Sciatic nerve (tissue), 2 donors: ENCODE measurements around the gene CAMK1D. TPM values are rescaled to one million over a fixed set of nuclear protein-coding genes. Genes with fewer than 3 reads are reported as not detected.
A peak's percentile ranks its signal among the peaks of the same experiment; 100 is the strongest.

ENCODE experiments used
- ATAC-seq: fragments of 200-7000 bp; cut with Tn5 transposase; one replicate; pipeline ENCODE4 v1.9.1; 2020; ENCODE audit warnings: mild to moderate bottlenecking, moderate library complexity
- DNase-seq: peaks from one replicate; pipeline ENCODE4 v3.0.0-alpha.2; 2020; ENCODE audit warnings: low spot score
- intact Hi-C: fragments of 100-400 bp; cut with DNase I; formaldehyde crosslinking; loops from one replicate; pipeline ENCODE4 v1.14.2; 2022
- total RNA-seq: library from RNA; stranded (reverse); fragmentation: NEBNext Ultra II Directional; extraction: Animal tissue kit (Norgen Biotek cat#: 25700); gene quantifications from one replicate; pipeline ENCODE4 v1.2.1, GENCODE V29; 2021
- donor health status: DM: no; HTN: no; CAD: no.
- donor health status: DM: no; HTN: no; CAD: no.

The CAMK1D gene
- total RNA-seq, 1 donor from 2014 or later = 27.1 TPM

DNA sequence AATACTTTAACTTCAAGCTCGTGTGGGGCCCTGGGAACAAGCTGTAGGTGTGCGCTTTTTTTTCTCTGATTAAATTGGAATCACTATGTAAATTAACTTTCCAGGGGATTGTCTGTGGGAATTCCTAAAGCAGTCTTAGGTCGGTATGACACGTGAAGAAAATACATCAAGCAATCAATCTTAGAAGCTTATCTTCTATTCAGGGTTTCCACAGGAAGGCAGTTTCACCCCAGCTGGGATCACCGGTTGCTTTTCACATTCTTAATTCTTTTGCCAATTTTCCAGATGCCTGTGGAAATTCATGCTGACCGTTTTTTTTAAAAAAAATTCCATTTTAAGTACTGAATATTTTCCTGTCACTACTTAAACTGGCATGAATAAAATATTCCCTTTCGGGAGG lies 41.9 kb downstream of the CAMK1D start:
- intact Hi-C loops = no loop called here
- DNase-seq (no peak), ATAC-seq (no peak)

DNA sequence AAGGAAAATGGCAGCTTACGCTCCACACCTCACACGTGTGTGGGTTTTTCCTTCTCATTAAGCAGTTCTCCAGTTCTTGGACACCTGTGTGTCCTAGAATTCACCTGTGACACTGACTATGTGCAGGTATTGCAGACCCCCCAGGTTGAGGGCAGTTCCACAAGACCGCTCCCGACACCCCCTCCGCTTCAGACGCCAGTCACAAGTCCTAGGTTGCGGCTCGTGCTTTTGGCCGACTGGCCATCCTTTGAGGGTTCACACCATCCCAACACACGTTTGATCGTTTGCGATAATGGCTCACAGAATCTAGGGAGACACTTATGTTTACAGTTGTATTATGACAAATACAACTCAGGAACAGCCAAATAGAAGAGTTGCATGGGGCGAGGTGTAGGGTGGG lies 44.5 kb downstream of the CAMK1D start:
- DNase-seq = no peak
- ATAC-seq = no peak
- intact Hi-C loops = no loop called here

DNA sequence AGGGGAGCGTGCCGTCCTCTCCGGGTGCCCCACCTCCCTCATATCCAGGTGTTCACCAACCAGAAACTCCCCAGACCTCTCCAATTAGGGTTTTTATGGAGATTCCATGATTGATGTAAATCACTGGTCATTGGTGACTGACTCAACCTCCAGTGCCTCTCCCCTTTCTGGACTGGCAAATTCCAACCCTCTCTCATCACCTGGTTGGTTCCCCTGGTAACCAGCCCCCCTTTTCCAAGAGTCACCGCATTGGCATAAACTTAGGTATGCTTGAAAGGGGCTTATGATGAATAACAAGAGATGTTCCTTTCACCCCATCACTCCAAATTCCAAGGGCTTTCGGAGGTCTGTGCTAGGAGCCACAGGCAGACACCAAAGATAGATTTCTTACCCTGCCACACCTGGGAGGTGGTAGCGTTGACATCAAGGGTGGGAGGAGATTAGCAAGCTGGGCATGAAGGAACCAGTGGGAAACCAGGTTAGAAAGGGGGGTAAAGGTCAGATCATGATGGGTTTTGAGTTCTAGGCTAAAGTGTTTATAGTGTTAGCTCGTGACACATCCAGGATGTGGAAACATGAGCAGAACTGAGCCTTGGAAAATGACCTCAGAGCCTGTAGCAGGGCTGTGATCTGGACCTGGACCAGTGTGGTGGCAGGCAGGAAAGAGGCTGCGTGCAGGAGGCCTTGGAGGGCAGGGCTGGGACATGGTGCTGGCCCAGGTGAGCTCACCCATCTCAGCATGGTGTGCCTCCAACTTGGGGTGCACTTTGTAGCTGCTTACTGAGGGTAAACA lies 45.1 kb downstream of the CAMK1D start:
- intact Hi-C loops = no loop called here
- no peak for DNase-seq
- no peak for ATAC-seq

DNA sequence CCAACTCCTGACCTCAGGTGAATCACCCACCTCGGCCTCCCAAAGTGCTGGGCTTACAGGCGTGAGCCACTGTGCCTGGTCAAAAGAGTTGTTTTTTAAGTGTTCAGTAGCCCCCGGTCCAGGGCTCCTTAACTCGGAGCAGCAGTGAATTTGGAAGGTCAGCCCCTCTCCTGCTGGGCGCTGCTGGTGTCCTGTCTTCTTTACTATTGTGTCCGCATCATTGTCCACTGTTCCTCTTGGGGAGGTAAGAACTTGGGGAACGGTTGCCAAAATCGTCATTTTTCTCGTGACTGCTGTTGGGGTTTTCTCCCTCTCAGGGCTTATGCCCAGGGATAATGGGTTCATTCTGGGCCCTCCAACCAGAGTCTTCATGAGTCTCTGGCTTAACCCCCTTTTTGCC lies 46.7 kb downstream of the CAMK1D start:
- intact Hi-C loops = no loop called here
- DNase-seq = no peak
- ATAC-seq = no peak

DNA sequence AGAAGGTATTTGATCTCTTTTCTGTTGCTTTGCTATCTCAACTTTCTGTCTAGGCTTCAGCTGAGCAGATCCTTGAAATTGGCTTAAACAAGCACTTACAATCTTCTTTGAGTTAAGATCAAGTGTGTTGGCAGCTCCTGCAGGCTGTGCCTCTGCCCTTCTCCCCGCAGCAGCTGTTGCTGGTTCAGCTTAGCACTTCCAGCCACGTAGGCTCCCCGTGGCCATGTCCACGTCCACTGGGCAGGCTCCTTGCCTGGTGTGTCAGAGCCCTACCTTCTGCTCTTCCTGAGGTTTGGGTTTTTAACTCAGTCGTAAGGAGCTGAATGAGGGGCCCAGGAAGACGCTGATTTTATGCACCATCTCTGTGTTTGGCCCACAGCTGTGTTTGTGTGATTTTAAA lies 47.2 kb downstream of the CAMK1D start:
- intact Hi-C loops = no loop called here
- no peak for DNase-seq
- ATAC-seq = peak; percentile 32

DNA sequence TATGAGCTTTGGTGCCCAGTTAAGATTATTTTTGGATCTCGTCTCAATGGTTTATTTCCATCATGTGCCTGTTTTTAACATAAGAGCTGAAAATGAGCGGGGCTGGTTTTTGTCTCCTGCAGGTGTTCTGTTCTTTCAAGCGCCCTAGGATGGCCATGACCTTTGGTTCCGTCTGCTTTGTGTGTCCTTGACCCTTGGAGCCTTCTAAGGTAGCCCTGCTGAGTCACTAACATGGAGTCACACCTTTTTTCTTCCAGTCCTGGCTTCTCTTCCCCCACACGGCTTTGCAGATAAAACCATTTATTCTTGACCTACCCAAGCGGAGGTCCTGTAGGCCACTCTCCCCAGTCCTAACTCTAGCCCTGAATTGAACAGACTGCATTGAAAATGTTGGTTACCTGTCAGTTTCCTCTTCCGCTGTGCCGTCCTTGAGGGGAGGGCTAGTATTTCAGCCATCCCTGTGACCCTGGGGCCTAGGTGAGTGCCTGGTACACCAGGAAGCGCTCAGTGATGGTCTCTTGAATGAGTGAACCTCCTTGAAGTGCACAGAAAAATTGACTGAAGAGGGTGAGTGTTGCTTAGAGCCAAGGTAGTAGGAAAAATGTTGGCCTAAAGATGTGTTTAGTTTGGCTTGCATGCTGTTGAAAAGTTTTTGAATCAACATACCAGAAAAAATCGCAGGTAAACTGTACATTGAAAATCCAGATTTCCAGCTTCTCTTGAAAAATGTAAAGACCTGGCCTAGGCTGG lies 48.0 kb downstream of the CAMK1D start:
- DNase-seq (no peak), ATAC-seq (no peak)
- intact Hi-C loops = no loop called here

DNA sequence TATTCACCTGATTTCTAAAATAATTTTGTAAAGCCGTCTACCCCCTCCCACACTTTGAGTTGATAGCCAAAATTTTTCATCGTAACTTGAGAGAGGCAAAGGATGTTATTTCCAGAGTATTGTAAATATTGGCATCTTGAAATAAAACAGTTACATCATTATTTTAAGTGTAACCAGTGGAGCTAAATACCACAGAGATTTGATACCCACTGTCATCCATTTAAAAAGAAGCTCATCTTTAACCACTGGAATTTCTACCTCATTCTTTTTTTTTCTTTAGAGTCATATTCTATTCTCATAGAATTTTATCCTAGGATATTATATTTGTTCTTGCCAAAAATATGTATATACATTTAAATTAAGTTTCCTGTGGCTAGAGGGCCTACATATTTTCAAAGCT lies 48.6 kb downstream of the CAMK1D start:
- DNase-seq (no peak), ATAC-seq (no peak)
- intact Hi-C loops = no loop called here

DNA sequence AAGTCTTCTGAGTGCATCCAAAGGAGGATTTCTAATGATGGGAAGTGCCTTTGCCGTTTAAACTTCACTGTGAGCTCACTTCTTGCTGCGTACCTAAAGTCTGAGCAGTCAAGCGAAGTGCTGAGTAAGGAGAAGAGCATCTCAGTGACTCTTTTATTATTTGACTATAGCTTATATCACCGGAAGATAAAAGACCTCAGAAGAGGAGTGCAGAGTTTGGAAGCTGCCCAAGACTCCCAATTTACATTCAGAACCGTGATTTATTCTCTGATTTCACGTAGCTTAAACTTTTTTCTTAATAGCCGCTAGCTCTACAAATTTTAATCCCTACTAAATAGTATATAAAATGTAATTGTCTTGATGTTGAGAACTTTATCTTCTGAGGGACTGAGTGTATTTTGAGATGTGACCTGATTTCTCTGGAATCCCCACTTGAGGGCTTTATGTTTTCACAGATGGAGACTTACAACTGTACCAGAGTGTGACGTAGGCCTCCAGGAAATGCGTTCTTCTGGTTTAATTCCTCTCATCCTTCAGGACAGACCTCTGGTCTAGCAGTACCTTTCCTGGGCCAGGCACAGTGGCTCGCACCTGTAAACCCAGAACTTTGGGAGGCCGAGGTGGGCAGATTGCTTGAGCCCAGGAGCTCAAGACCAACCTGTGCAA lies 51.1 kb downstream of the CAMK1D start:
- no peak for ATAC-seq
- no peak for DNase-seq
- intact Hi-C loops = no loop called here

DNA sequence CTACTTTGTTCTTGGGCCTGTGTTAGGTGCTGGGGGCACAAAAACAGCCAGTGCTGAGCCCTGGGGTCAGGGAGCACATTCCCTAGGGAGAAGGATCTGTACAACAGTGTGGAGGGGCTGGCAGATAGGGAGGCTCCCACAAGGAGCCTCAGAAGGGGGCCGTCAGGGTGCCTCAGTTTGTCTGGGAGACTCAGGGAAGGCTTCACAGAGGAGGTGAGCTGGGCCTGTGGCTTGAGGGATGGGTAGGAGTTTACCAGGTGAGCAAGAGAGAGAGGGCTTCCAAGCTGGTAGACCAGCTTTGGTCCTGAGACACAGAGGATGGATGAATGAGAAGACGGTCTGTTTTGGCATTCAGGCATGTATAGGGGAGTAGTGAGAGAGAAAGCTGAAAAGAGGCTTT lies 52.1 kb downstream of the CAMK1D start:
- ATAC-seq = no peak
- DNase-seq = no peak

DNA sequence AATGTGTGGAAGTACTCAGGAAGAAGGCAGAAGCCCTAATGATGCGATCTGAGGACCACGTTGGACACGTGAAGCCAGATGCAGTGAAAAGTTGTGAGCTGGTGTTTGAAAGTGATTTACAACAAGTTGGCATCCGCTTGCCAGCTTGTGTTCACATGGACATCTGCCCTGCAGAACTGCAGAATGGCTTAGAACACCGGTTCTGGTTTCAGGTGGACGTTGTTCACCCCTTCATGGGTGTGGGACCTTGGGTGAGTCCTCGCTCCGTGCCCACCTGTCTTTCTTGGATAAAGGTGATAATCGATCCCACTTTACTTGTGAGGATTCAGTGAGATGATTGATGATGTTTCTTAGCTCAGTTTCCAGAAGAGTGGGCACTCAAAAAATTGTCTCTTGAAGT lies 53.8 kb downstream of the CAMK1D start:
- ATAC-seq (no peak), DNase-seq (no peak)
- intact Hi-C loops = no loop called here

More for the DNA sequence above, 52.1 kb downstream of the CAMK1D start:
- intact Hi-C loops = no loop called here

DNA sequence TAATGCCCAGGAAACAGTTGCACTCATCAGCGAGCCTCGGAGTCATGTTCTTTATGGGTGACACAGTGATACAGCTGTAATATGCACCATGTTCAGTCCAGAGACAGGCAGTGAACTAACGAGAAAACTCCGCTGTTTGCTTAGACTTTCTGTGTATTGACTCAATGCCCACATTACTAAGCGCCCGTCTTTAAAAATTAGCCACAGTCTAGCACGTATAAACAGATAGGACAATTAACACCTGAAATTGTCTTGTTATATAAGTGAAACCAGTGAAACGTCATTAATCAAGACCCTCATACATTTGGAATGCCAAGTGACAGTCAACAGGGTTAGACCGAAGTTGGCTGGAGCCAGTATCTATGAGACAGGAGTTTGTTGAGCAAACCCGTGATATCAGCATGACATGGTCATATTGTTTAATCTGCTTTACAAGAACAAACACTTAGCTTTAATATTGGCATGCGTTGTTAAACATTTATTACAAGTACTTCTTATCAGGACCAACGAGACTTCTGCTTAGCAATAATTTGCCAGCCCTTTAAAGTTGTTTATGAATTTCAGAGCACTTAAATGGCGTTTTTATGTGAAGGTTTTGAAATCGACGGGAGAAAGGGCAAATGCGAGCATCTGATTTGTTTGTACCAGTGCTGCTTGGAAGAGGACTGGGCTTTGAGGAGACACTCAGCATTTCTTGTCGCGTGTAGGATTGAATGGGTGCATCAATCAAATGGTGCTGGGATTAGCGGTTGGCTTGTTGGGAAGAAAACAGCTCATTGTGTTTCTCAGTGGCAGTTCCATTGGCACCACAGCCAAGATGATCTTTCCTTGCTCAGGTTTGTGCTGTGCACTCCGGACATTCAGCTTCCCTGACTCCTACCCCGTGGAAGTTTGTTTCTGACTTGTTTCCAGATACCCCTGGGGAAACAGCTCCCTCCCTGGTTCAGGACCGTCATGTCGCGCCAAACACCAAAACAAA lies 56.3 kb downstream of the CAMK1D start:
- ATAC-seq = no peak
- intact Hi-C loops = no loop called here
- DNase-seq = no peak

DNA sequence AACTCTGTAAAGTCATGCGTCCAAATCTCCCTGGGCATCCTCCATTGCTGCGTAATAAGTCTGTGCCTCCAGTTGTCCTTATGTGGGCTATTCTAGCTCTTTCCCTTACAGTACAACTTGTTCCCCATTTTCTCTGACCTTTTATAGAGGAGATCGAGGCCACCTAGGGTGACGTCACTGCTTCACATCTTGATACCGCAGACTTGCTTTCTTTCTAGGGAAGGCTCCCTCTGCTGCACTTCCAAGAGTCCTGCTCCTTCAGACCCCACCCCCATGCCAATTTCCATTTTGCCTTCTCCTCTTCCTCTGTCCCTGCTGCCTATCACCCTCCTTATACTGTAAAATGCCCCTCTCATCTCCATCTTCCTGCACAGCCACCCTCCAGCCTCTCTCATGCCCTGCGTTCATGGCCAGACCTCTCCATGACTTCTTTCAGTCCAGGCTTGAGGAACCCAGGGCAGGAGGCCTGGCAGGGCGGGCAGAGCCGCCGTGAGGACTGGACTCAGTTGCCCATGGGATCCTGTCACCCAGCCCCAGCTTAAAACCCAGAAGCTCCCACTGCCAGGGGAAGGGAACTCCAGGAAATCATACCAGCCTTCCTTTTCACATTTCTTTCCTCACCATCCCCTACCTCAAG lies 57.5 kb downstream of the CAMK1D start:
- DNase-seq (peak; percentile 7), ATAC-seq (no peak)
- intact Hi-C loops = no loop called here

DNA sequence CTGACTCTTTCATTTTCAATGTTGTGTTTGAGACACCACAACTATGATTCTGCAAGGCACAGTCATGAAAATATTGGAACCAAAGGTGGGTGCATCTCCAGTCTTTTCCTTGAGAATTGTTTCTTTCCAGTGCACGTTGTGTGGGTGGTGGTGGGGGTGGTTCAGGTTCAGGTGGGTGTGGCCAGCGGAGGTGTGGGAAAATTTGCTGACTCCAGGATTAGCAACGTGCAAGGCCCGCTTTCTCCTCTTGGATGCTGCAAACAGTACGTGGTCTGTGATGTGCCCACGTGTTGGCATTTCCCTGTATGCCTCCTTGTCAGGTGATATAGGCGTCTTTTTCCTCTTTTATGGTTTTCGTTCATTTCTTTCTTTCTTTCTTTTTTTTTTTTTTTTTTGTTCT lies 59.1 kb downstream of the CAMK1D start:
- ATAC-seq (no peak), DNase-seq (peak; percentile 35)

DNA sequence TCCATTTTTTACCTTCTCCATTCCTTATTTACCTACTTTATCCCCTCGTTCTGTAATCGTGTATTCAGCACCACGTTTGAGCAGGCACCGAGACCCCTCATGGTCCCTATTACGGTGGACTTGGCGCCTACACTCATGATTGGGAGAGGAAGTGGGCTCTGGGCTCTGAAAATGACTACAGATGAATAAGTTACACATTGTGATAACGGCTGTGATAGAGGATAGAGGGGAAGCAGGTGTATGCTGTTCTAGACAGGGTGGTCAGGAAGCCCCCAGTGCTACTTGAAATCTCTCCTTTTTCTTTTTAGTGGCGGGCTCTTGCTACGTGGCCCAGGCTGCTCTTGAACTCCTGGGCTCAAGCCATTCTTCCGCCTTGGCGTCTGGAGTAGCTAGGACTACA lies 59.8 kb downstream of the CAMK1D start:
- intact Hi-C loops = no loop called here
- DNase-seq (no peak), ATAC-seq (no peak)

More for the DNA sequence above, 59.1 kb downstream of the CAMK1D start:
- intact Hi-C loops = no loop called here

DNA sequence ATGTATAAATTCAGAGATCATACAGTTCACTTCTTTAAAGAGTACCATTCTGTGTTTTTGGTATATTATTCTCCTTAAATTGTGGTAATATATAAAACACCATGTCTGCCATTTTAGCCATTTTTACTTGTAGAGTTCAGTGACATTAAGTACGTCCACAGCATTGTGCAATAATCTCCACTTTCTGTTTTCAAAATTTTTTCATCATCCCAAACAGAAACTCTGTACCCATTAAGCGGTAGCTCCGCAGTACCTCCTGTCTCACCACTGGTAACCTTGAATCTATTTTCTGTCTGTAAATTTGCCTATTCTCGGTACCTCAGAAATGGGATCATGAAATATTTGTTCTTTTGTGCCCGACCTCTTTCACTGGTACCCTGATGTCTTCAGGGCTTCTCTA lies 60.3 kb downstream of the CAMK1D start:
- ATAC-seq = no peak
- intact Hi-C loops = no loop called here
- DNase-seq = no peak

DNA sequence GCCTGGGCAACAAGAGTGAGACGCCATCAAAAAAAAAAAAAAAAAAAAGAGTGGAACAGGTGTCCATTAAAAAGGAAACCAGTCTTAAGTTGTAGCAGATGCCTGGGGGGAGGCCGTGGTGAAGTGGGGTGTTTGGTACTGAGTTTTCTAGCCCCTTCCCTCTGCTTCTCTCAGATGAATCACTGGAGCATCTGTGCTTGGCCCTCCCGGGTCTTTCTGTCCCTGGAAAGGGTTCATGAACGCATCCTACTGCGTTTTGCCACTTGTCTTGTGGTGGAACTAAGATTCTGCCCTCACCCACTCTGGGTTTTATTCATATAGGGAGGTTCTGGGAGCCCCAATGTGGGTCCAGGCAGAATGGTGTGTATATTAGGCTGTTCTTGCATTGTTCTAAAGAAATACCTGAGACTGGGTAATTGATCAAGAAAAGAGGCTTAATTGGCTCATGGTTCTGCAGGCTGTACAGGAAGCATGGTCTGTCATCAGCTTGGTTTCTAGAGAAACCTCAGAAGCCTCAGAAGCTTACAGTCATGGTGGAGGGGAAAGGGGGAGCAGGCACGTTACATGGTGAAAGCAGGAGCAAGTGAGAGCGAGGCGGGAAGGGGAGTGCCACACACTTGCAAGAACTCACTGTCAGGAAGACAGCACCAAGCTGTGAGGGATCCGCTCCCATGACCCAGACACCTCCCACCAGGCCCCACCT lies 63.5 kb downstream of the CAMK1D start:
- ATAC-seq (no peak), DNase-seq (no peak)
- intact Hi-C loops = no loop called here

DNA sequence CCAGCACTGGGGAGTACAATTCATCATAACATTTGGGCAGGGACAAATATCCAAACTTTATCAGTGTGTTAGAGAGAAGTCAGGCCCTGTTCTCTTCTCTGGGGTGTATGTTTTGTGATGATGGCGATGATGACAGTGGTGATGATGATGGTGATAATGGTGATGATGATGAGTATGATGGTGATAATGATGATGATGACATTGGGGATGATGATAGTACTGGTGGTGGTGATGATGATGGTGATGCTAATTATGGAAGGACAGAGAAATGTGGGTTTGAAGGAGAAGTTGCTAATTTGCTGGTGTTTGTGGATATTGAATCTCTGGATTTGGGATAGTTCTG lies 64.0 kb downstream of the CAMK1D start:
- no peak for DNase-seq
- ATAC-seq = no peak
- intact Hi-C loops = no loop called here
